ENCODE measurements around the gene SHC4. TPM values are rescaled to one million over a fixed set of nuclear protein-coding genes. Genes with fewer than 3 reads are reported as not detected.
"Not testable (repeated sequence)": the region's sequence is repeated elsewhere in the genome, so short reads cannot be mapped to it uniquely, and the experiment has no call there.

SHC4 gene
- total RNA-seq, 2 experiments from 2014 or later = 0.21 to 0.25 TPM

GRCh38 chr15:48915861-48916260 is 47.9 kb downstream of the SHC4 start:
- Mint-ChIP-seq H3K27me3 (ENCODE audit: low read depth) (peaks cover 24% of the 10 kb centered on the region), H3K27ac (no peak overlapping the region), H3K4me3 (no peak overlapping the region), H3K9me3 (no peaks in the 10 kb centered on the region), H3K4me1 (ENCODE audit: low read depth) (no peaks in the 10 kb centered on the region), H3K36me3 (ENCODE audit: low read depth) (no peaks in the 10 kb centered on the region)
- intact Hi-C loops (cut with micrococcal nuclease) = no loop called here
- CTCF ChIA-PET = interaction anchor here (0.6 kb wide), 1 partner anchor 138 kb away, joined by 3 read pairs; no protein-coding TSS in a partner anchor
- DNase-seq = no peak

DNA sequence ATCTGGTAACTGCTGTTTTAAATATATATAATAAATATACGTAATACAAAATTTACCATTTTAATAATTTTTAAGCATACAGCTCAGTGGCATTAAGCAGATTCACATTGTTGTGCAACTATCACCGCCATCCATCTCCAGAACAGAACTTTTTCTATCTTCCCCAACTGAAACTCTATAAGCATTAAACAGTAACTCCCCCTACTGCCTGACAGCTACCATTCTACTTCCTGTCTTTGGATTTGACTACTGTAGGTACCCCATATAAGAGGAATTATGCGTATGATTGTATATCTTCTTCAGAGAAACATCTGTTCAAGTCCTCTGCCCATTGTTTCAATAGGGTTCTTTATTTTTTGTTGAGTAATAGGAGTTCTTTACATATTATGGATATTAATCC is 49.0 kb downstream of the SHC4 start:
- Mint-ChIP-seq H3K4me1 (ENCODE audit: low read depth) (no peaks in the 10 kb centered on the region), H3K27me3 (ENCODE audit: low read depth) (peaks cover 20% of the 10 kb centered on the region), H3K9me3 (no peaks in the 10 kb centered on the region), H3K36me3 (ENCODE audit: low read depth) (no peaks in the 10 kb centered on the region), H3K27ac (no peak overlapping the region), H3K4me3 (no peak overlapping the region)
- no peak for DNase-seq
- intact Hi-C loops (cut with micrococcal nuclease) = no loop called here
- CTCF ChIA-PET = interaction anchor here (0.8 kb wide), 1 partner anchor 9 kb away, joined by 3 read pairs; no protein-coding TSS in a partner anchor

DNA sequence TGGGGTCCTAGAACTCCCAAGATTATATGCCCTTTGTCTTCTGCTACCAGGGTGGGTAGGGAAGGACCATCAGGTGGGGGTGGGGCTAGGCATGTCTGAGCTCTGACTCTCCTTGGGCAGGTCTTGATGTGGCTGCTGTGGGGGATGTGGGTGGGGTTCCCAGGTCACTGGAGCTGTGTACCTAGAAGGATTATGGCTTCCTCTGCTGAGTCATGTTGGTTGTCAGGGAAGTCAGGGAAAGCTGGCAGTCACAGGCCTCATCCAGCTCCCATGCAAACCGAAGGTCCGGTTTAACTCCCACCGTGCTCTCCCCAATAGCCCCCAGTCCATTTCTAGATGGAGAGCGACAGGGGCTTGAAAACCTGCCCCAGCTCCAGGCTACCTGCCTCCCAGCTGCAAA is 50.6 kb downstream of the SHC4 start:
- CTCF ChIA-PET = no interaction called here
- no peaks in the 10 kb centered on the region for H3K36me3 Mint-ChIP-seq (ENCODE audit: low read depth)

GRCh38 chr15:48910554-48910953 is 53.2 kb downstream of the SHC4 start:
- CTCF ChIA-PET; intact Hi-C loops (cut with micrococcal nuclease): not testable (repeated sequence)

More for the DNA sequence above, 50.6 kb downstream of the SHC4 start:
- Mint-ChIP-seq H3K27me3 (ENCODE audit: low read depth) (peaks cover 15% of the 10 kb centered on the region), H3K9me3 (peaks cover 2% of the 10 kb centered on the region), H3K27ac (no peak overlapping the region), H3K4me3 (no peak overlapping the region), H3K4me1 (ENCODE audit: low read depth) (no peaks in the 10 kb centered on the region)
- no peak for DNase-seq
- intact Hi-C loops (cut with micrococcal nuclease) = no loop called here

GRCh38 chr15:48909313-48909712 is 54.4 kb downstream of the SHC4 start:
- H3K27ac Mint-ChIP-seq = not testable (repeated sequence)

More at GRCh38 chr15:48910554-48910953, 53.2 kb downstream of the SHC4 start:
- H3K36me3 Mint-ChIP-seq (ENCODE audit: low read depth); H3K27ac Mint-ChIP-seq; H3K9me3 Mint-ChIP-seq; H3K4me3 Mint-ChIP-seq; H3K4me1 Mint-ChIP-seq (ENCODE audit: low read depth); H3K27me3 Mint-ChIP-seq (ENCODE audit: low read depth); DNase-seq: not testable (repeated sequence)

GRCh38 chr15:48905847-48906246 is 57.9 kb downstream of the SHC4 start:
- Mint-ChIP-seq H3K4me1 (ENCODE audit: low read depth) (peaks cover 14% of the 10 kb centered on the region), H3K27ac (no peak overlapping the region)
- intact Hi-C loops (cut with micrococcal nuclease) = no loop called here

More at GRCh38 chr15:48909313-48909712, 54.4 kb downstream of the SHC4 start:
- intact Hi-C loops (cut with micrococcal nuclease); DNase-seq; H3K27me3 Mint-ChIP-seq (ENCODE audit: low read depth); H3K4me3 Mint-ChIP-seq; CTCF ChIA-PET; H3K9me3 Mint-ChIP-seq; H3K36me3 Mint-ChIP-seq (ENCODE audit: low read depth): not testable (repeated sequence)
- H3K4me1 Mint-ChIP-seq (ENCODE audit: low read depth) = peaks cover 14% of the 10 kb centered on the region

GRCh38 chr15:48905216-48905615 is 58.5 kb downstream of the SHC4 start:
- intact Hi-C loops (cut with micrococcal nuclease) = no loop called here
- Mint-ChIP-seq H3K27me3 (ENCODE audit: low read depth) (no peaks in the 10 kb centered on the region), H3K4me1 (ENCODE audit: low read depth) (peaks cover 14% of the 10 kb centered on the region), H3K9me3 (peaks cover 2% of the 10 kb centered on the region), H3K36me3 (ENCODE audit: low read depth) (no peaks in the 10 kb centered on the region), H3K27ac (no peak overlapping the region), H3K4me3 (no peak overlapping the region)
- CTCF ChIA-PET = interaction anchor here (0.6 to 1.2 kb wide), 4 partner anchors 9 to 563 kb away, joined by 3 to 5 read pairs (median 4); partner anchors contain the start of gene SHC4
- no peak for DNase-seq

More at GRCh38 chr15:48905847-48906246, 57.9 kb downstream of the SHC4 start:
- Mint-ChIP-seq H3K9me3 (peaks cover 2% of the 10 kb centered on the region), H3K27me3 (ENCODE audit: low read depth) (no peaks in the 10 kb centered on the region), H3K36me3 (ENCODE audit: low read depth) (no peaks in the 10 kb centered on the region), H3K4me3 (no peak overlapping the region)
- DNase-seq = no peak
- CTCF ChIA-PET = interaction anchor here (0.7 to 1.2 kb wide), 3 partner anchors 8 to 203 kb away, joined by 3 to 5 read pairs (median 3); partner anchors contain the start of gene SHC4

GRCh38 chr15:48904758-48905157 is 59.0 kb downstream of the SHC4 start:
- H3K4me3 Mint-ChIP-seq = no peak overlapping the region
- H3K27me3 Mint-ChIP-seq (ENCODE audit: low read depth) = no peaks in the 10 kb centered on the region
- CTCF ChIA-PET = interaction anchor here (0.6 to 1.0 kb wide), 2 partner anchors 71 to 563 kb away, joined by 4 to 5 read pairs; no protein-coding TSS in a partner anchor
- H3K27ac Mint-ChIP-seq = no peak overlapping the region
- intact Hi-C loops (cut with micrococcal nuclease) = no loop called here
- DNase-seq = no peak
- H3K9me3 Mint-ChIP-seq = peaks cover 2% of the 10 kb centered on the region
- H3K36me3 Mint-ChIP-seq (ENCODE audit: low read depth) = no peaks in the 10 kb centered on the region
- H3K4me1 Mint-ChIP-seq (ENCODE audit: low read depth) = peaks cover 14% of the 10 kb centered on the region

DNA sequence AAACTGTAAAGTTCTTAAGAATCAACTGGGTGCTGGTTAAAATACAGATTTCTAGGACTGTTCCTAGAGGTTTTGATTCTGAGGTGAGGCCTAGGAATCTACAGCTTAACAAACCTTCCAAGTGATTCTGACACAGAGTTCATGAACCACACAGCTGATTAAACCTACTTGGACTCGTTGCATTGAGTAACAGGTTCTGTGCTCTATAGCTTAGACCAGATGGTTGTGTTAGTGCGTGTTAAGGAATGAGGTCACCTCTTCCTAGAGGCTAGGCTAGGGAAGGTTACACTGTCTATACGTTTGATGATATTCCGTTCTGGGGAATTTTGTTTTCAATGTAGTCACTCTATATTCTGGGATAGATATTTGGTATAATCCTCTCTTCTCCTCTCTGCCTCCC is 63.9 kb downstream of the SHC4 start:
- CTCF ChIA-PET = no interaction called here
- peaks cover 13% of the 10 kb centered on the region for H3K27me3 Mint-ChIP-seq (ENCODE audit: low read depth)
- no peaks in the 10 kb centered on the region for H3K4me1 Mint-ChIP-seq (ENCODE audit: low read depth)
- H3K36me3 Mint-ChIP-seq (ENCODE audit: low read depth) = no peaks in the 10 kb centered on the region
- no peak overlapping the region for H3K4me3 Mint-ChIP-seq
- H3K27ac Mint-ChIP-seq = no peak overlapping the region
- intact Hi-C loops (cut with micrococcal nuclease) = no loop called here
- no peak for DNase-seq
- no peaks in the 10 kb centered on the region for H3K9me3 Mint-ChIP-seq

DNA sequence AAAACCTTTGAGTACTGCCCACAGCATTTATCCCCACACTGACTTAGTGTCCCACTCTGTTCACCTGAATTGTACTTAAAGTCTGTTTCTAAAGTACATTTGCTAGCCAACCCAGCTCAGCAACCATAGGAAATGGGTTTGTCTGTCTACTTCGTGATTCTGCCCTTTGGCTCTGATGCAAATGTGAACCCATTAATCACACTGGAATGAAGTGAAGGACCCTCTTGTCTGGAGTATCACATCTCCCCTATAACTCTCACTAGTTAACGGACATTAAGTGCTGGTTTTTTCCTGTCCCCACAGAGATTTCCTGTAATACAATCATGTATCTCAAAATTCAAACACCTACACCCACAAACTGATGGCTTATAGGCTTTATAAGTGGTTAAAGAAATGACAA is 65.3 kb downstream of the SHC4 start:
- Mint-ChIP-seq H3K4me3 (no peak overlapping the region), H3K27me3 (ENCODE audit: low read depth) (peaks cover 15% of the 10 kb centered on the region), H3K27ac (no peak overlapping the region), H3K9me3 (no peaks in the 10 kb centered on the region), H3K4me1 (ENCODE audit: low read depth) (no peaks in the 10 kb centered on the region), H3K36me3 (ENCODE audit: low read depth) (no peaks in the 10 kb centered on the region)
- no peak for DNase-seq
- intact Hi-C loops (cut with micrococcal nuclease) = no loop called here
- CTCF ChIA-PET = no interaction called here

DNA sequence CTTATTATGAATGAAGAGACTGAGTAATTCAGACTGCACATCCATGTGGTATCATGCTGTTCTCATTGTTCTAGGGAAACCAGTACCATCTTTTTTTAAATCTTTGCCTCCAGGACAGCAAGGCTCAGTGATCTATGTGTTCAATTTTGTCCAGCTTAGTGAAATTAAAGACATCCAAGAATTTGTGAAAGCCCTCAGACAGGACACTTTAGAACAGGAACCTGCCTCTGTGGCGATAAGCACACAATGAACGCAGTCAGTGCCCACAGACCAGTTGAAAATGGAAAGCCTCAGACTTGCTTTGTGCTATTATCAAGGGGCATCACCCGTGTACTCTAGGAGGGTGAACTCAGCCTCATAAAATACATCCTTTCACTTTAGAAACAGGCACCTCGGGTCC is 65.7 kb downstream of the SHC4 start:
- CTCF ChIA-PET = interaction anchor here (0.7 kb wide), 1 partner anchor 21 kb away, joined by 3 read pairs; no protein-coding TSS in a partner anchor
- intact Hi-C loops (cut with micrococcal nuclease) = no loop called here
- no peaks in the 10 kb centered on the region for H3K9me3 Mint-ChIP-seq
- no peak overlapping the region for H3K4me3 Mint-ChIP-seq
- H3K27me3 Mint-ChIP-seq (ENCODE audit: low read depth) = peaks cover 15% of the 10 kb centered on the region
- no peaks in the 10 kb centered on the region for H3K4me1 Mint-ChIP-seq (ENCODE audit: low read depth)
- DNase-seq = no peak
- no peak overlapping the region for H3K27ac Mint-ChIP-seq
- H3K36me3 Mint-ChIP-seq (ENCODE audit: low read depth) = no peaks in the 10 kb centered on the region

DNA sequence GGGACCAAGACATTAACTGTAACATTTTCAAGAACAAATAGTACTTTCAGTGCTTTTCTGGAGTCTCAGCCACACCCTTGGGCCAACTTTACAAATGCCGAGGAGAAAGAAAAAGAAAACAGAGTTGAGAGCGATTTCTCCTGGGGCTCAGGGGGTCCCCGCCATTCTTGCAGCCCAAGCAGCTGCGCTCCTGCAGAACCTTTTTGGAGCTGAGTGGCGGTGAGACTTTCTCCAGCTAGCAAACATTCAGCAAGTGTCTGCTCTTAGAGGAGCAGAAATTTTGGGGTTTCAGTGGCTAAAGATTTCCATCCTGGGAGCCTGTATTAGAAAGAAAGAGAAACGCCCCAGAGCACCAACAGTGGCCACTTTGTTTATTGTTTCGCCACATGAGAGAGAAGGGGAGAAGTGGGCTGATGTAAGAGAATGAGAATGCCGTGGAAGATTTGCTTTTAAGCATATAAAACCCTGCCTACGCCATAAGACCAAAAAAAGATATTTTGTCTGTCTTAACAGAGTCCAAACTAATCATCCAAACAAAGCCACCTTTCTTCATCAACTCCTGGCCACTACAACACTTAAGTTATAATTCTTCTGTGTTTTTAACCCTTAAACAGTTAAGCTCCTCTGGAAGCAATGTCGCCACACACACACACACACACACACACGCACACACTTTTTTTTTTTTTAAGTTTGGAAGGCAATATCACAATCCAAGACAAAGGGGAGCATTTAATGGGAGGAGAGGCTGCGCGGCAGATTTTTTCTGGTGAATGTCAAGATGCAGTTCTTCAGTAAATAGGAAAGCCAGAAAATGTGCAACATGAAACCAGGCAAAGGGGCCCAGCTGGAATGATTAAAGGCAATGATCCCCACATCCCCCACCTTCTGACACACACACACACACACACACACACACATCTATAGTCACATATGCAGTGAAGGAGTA is 66.6 kb downstream of the SHC4 start:
- Mint-ChIP-seq H3K27ac (no peak overlapping the region), H3K4me1 (ENCODE audit: low read depth) (no peaks in the 10 kb centered on the region), H3K9me3 (no peaks in the 10 kb centered on the region), H3K4me3 (no peak overlapping the region), H3K27me3 (ENCODE audit: low read depth) (peaks cover 15% of the 10 kb centered on the region), H3K36me3 (ENCODE audit: low read depth) (no peaks in the 10 kb centered on the region)
- DNase-seq = no peak
- intact Hi-C loops (cut with micrococcal nuclease) = no loop called here
- CTCF ChIA-PET = interaction anchor here (0.7 kb wide), 1 partner anchor 22 kb away, joined by 3 read pairs; no protein-coding TSS in a partner anchor

Measured in activated naive CD4-positive, alpha-beta T cell treated with anti-CD3 and anti-CD28 coated beads for 36 hours (primary cell).